ENCODE data around the gene STOX2. TPM values are rescaled to one million over a fixed set of nuclear protein-coding genes. Genes with fewer than 3 reads are reported as not detected.

Gene STOX2
- total RNA-seq, 4 donors from 2014 or later = 21.6 to 23.7 (median 22.8) TPM

- Histone ChIP-seq H3K27ac (no peak overlapping the region), H3K4me3 (no peak overlapping the region), H3K27me3 (no peaks in the 10 kb centered on the region), H3K36me3 (no peaks in the 10 kb centered on the region), H3K4me1 (peaks cover 0 to 3% (median 0%) of the 10 kb centered on the region in 3 donors), H3K9me3 (no peaks in the 10 kb centered on the region)
- no peak for DNase-seq
- TF ChIP-seq POLR2A (IDR thresholded peaks at IDR 0.05) (no peak), CTCF (IDR thresholded peaks at IDR 0.05) (no peak)
- WGBS, 2 donors = 92 to 94% methylated on average over 8 of the region's 8 CpGs
- intact Hi-C loops (cut with DNase I) = no loop called here
These were observed 61.3 kb downstream of the STOX2 start for GRCh38 chr4:183966371-183966770.

- no peaks in the 10 kb centered on the region for H3K27me3 ChIP-seq
- intact Hi-C loops (cut with DNase I) = no loop called here
- no peak overlapping the region for H3K27ac ChIP-seq
- no peaks in the 10 kb centered on the region for H3K36me3 ChIP-seq
- no peak for DNase-seq
- H3K4me1 ChIP-seq = no peaks in the 10 kb centered on the region
- H3K9me3 ChIP-seq = no peaks in the 10 kb centered on the region
- 87 to 89% methylated on average over 11 of the region's 11 CpGs for WGBS, 2 donors
- no peak for TF ChIP-seq CTCF (IDR thresholded peaks at IDR 0.05)
- no peak for TF ChIP-seq POLR2A (IDR thresholded peaks at IDR 0.05)
- H3K4me3 ChIP-seq = no peak overlapping the region
These were observed 62.2 kb downstream of the STOX2 start for GRCh38 chr4:183967266-183967665.

- Histone ChIP-seq H3K36me3 (no peaks in the 10 kb centered on the region), H3K4me3 (no peak overlapping the region), H3K9me3 (no peaks in the 10 kb centered on the region), H3K27me3 (no peaks in the 10 kb centered on the region), H3K27ac (no peak overlapping the region), H3K4me1 (no peaks in the 10 kb centered on the region)
- intact Hi-C loops (cut with DNase I) = no loop called here
- no peak for TF ChIP-seq POLR2A (IDR thresholded peaks at IDR 0.05)
- no peak for TF ChIP-seq CTCF (IDR thresholded peaks at IDR 0.05)
- DNase-seq = no peak
- WGBS, 2 donors = 56 to 90% methylated on average over 3 of the region's 6 CpGs
These were observed 63.4 kb downstream of the STOX2 start for GRCh38 chr4:183968502-183968901.

GRCh38 chr4:183968931-183969330, 63.8 kb downstream of the STOX2 start:
- H3K4me1 ChIP-seq = no peaks in the 10 kb centered on the region
- WGBS, 2 donors = 71 to 80% methylated on average over 5 of the region's 5 CpGs
- TF ChIP-seq POLR2A (IDR thresholded peaks at IDR 0.05) (no peak), CTCF (IDR thresholded peaks at IDR 0.05) (no peak)
- H3K27ac ChIP-seq = no peak overlapping the region
- no peak overlapping the region for H3K4me3 ChIP-seq
- H3K27me3 ChIP-seq = no peaks in the 10 kb centered on the region
- intact Hi-C loops (cut with DNase I) = no loop called here
- no peak for DNase-seq
- no peaks in the 10 kb centered on the region for H3K36me3 ChIP-seq
- peaks cover 0 to 4% (median 0%) of the 10 kb centered on the region in 3 donors for H3K9me3 ChIP-seq

GRCh38 chr4:183969596-183969995, 64.5 kb downstream of the STOX2 start:
- intact Hi-C loops (cut with DNase I) = no loop called here
- Histone ChIP-seq H3K4me3 (no peak overlapping the region), H3K27ac (no peak overlapping the region), H3K27me3 (no peaks in the 10 kb centered on the region), H3K4me1 (no peaks in the 10 kb centered on the region), H3K36me3 (no peaks in the 10 kb centered on the region), H3K9me3 (peaks cover 0 to 11% (median 0%) of the 10 kb centered on the region in 3 donors)
- WGBS, 2 donors = 86 to 90% methylated on average over 2 to 4 of the region's 4 CpGs
- TF ChIP-seq CTCF (IDR thresholded peaks at IDR 0.05) = no peak
- no peak for TF ChIP-seq POLR2A (IDR thresholded peaks at IDR 0.05)
- DNase-seq = no peak

Data from esophagus squamous epithelium (tissue), 5 donors.